ENCODE measurements around the gene CCM2. TPM values are rescaled to one million over a fixed set of nuclear protein-coding genes. Genes with fewer than 3 reads are reported as not detected.

Gene CCM2
- total and polyA plus RNA-seq, 2 experiments from 2014 or later, result 24.9 to 40.1 TPM

- TF ChIP-seq ZNF462 (CRISPR knock-in tag; IDR thresholded peaks at IDR 0.05), result no peak
- TF ChIP-seq CTCF (conservative IDR thresholded peaks at IDR 0.05; ENCODE audit: low read depth in 2 of 2), result no peak
- no peak for TF ChIP-seq EZH2 (IDR thresholded peaks at IDR 0.05; ENCODE audit: low read depth, unreplicated experiment)
- TF ChIP-seq ZNF114 (CRISPR knock-in tag; IDR thresholded peaks at IDR 0.05), result no peak
- no peak for TF ChIP-seq JUNB (IDR thresholded peaks at IDR 0.05; ENCODE audit: unreplicated experiment)
These were observed 85.1 kb downstream of the CCM2 start (continued) for GRCh38 chr7:45084901-45085618.

GRCh38 chr7:45085619-45086200 lies 85.7 kb downstream of the CCM2 start:
- H3K27me3 ChIP-seq (ENCODE audit: insufficient read depth), result 0 out of 2 replicates have a peak, but pooled peaks cover 6% of the 10 kb centered on the region
- Mint-ChIP-seq H3K27me3 (ENCODE audit: insufficient read depth, low read depth, poor library complexity) (peaks cover 24% of the 10 kb centered on the region), H3K4me1 (no peaks in the 10 kb centered on the region), H3K27ac (no peak overlapping the region), H3K4me3 (no peak overlapping the region), H3K36me3 (ENCODE audit: low read depth) (no peaks in the 10 kb centered on the region), H3K9me3 (no peaks in the 10 kb centered on the region; the same call in 2 of the 3 replicates)
- H3K27ac ChIP-seq (ENCODE audit: low read depth), result no peak overlapping the region
- no peak for ATAC-seq
- no peak overlapping the region for H3K4me2 ChIP-seq
- no peaks in the 10 kb centered on the region for H4K20me1 ChIP-seq (replicated peaks; ENCODE audit: insufficient read depth)
- H2AFZ ChIP-seq, result no peak overlapping the region
- DNase-seq (ENCODE audit: low spot score), result no peak
- no peaks in the 10 kb centered on the region for H3K79me2 ChIP-seq (replicated peaks; ENCODE audit: insufficient read depth)
- H3F3A ChIP-seq (replicated peaks; ENCODE audit: low read depth), result 0 out of 2 replicates have a peak, but pooled peaks cover 6% of the 10 kb centered on the region
- H3K4me3 ChIP-seq, result no peak overlapping the region
- H3K9me2 ChIP-seq (ENCODE audit: insufficient read depth), result no peaks in the 10 kb centered on the region
- no peaks in the 10 kb centered on the region for H3K4me1 ChIP-seq (ENCODE audit: insufficient read depth)
- TF ChIP-seq ETS1 (IDR thresholded peaks at IDR 0.05), result no peak
- TF ChIP-seq NANOG (IDR thresholded peaks at IDR 0.05; ENCODE audit: borderline replicate concordance), result no peak
- no peaks in the 10 kb centered on the region for H3K36me3 ChIP-seq (ENCODE audit: insufficient read depth)

Data from GM23338 (cell line).